GM04504 (cell line): ENCODE results near the gene ST8SIA6.
"Not testable (repeated sequence)": the region's sequence is repeated elsewhere in the genome, so short reads cannot be mapped to it uniquely, and the experiment has no call there.

Experiments used
- DNase-seq: peaks from one replicate; pipeline ENCODE4 v3.0.0-alpha.2; 2012; ENCODE audit warnings: low read depth

Gene ST8SIA6

GRCh38 chr10:17343118-17343517 is 111.3 kb downstream of the ST8SIA6 start:
- DNase-seq = no peak

GRCh38 chr10:17340144-17340829 is 114.1 kb downstream of the ST8SIA6 start:
- no peak for DNase-seq

- DNase-seq = peak; percentile 55
These were observed 119.3 kb downstream of the ST8SIA6 start for GRCh38 chr10:17335065-17335464.

GRCh38 chr10:17330501-17330900 is 123.9 kb downstream of the ST8SIA6 start:
- no peak for DNase-seq

- no peak for DNase-seq
These were observed 128.0 kb downstream of the ST8SIA6 start for GRCh38 chr10:17326377-17326776.

- not testable (repeated sequence) for DNase-seq
These were observed 132.4 kb downstream of the ST8SIA6 start for GRCh38 chr10:17321957-17322356.

- DNase-seq = no peak
These were observed 137.8 kb downstream of the ST8SIA6 start for GRCh38 chr10:17316488-17317170.

- DNase-seq = no peak
These were observed 145.0 kb downstream of the ST8SIA6 start for GRCh38 chr10:17309435-17309834.

GRCh38 chr10:17307123-17307522 is 147.3 kb downstream of the ST8SIA6 start:
- DNase-seq = no peak

GRCh38 chr10:17292375-17292774 is 162.0 kb downstream of the ST8SIA6 start:
- DNase-seq = no peak

GRCh38 chr10:17290226-17290625 is 164.2 kb downstream of the ST8SIA6 start:
- no peak for DNase-seq

GRCh38 chr10:17289763-17290162 is 164.6 kb downstream of the ST8SIA6 start:
- DNase-seq = no peak

GRCh38 chr10:17286562-17287550 is 167.5 kb downstream of the ST8SIA6 start:
- no peak for DNase-seq

- DNase-seq = no peak
These were observed 172.1 kb downstream of the ST8SIA6 start for GRCh38 chr10:17282311-17282710.

GRCh38 chr10:17278607-17279240 is 175.7 kb downstream of the ST8SIA6 start:
- DNase-seq = no peak

GRCh38 chr10:17276756-17277424 is 177.5 kb downstream of the ST8SIA6 start:
- DNase-seq = no peak

GRCh38 chr10:17273403-17273802 is 181.0 kb downstream of the ST8SIA6 start:
- peak; percentile 28 for DNase-seq

- no peak for DNase-seq
These were observed 181.7 kb downstream of the ST8SIA6 start for GRCh38 chr10:17272648-17273047.
